ENCODE data around the gene COQ4. TPM values are rescaled to one million over a fixed set of nuclear protein-coding genes. Genes with fewer than 3 reads are reported as not detected.

Gene COQ4
- total RNA-seq, 1 experiment from 2014 or later, result 62.8 TPM

- H3K27me3 ChIP-seq (replicated peaks; ENCODE audit: insufficient read depth, low read depth, low read length, poor library complexity), result no peaks in the 10 kb centered on the region
- H3K27ac ChIP-seq (ENCODE audit: low read depth, low read length, poor library complexity, severe bottlenecking), result no peak overlapping the region
- DNase-seq (ENCODE audit: low spot score), result no peak
- peaks cover 5% of the 10 kb centered on the region for H3K4me1 ChIP-seq (ENCODE audit: insufficient read depth, low read length, poor library complexity, severe bottlenecking)
- H3K36me3 ChIP-seq (ENCODE audit: insufficient read depth, low read length, poor library complexity, severe bottlenecking), result peaks cover 33% of the 10 kb centered on the region
- no TSS peak for BruUV-seq (replicated peaks)
- POLR2A ChIA-PET (ENCODE audit: low non-redundant PET), result no interaction called here
- no peak for TF ChIP-seq EZH2 (IDR thresholded peaks at IDR 0.05; ENCODE audit: borderline replicate concordance, low read depth, low read length, poor library complexity, severe bottlenecking)
- no peak for TF ChIP-seq CTCF (conservative IDR thresholded peaks at IDR 0.05; ENCODE audit: low read depth, low read length)
- no peaks in the 10 kb centered on the region for H3K9me3 ChIP-seq (ENCODE audit: low read depth, low read length, poor library complexity, severe bottlenecking)
- no peak overlapping the region for H3K4me3 ChIP-seq (ENCODE audit: low read depth, low read length, poor library complexity, severe bottlenecking)
- intact Hi-C loops (cut with micrococcal nuclease; ENCODE audit: unreplicated experiment), result no loop called here
- CTCF ChIA-PET, result interaction anchor here (0.7 kb wide), 1 partner anchor 12 kb away, joined by 3 read pairs; no protein-coding TSS in a partner anchor
Observed at GRCh38 chr9:128343855-128344254, 21.2 kb downstream of the COQ4 start.

DNA sequence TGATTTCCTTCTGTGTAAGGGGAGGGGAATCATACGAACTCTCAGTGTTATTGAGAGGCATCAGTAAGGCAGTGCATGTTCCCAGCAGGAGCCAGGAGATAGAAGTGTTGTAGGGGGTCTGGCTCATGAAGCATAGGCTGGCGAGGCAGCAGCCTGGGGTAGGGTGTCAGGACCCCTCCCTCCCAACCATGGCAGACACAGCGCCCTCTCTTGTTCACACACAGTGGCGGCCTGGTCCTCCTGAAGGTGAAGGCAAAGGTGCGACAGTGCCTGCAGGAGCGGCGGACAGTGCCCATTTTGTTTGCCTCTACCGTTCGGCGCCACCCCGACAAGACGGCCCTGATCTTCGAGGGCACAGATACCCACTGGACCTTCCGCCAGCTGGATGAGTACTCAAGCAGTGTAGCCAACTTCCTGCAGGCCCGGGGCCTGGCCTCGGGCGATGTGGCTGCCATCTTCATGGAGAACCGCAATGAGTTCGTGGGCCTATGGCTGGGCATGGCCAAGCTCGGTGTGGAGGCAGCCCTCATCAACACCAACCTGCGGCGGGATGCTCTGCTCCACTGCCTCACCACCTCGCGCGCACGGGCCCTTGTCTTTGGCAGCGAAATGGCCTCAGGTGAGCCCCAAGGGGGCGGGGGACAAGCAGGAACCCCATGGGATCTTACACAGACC lies 22.4 kb downstream of the COQ4 start:
- intact Hi-C loops (cut with micrococcal nuclease; ENCODE audit: unreplicated experiment), result no loop called here
- TF ChIP-seq CTCF (conservative IDR thresholded peaks at IDR 0.05; ENCODE audit: low read depth, low read length) (no peak), EZH2 (IDR thresholded peaks at IDR 0.05; ENCODE audit: borderline replicate concordance, low read depth, low read length, poor library complexity, severe bottlenecking) (no peak)
- Histone ChIP-seq H3K9me3 (ENCODE audit: low read depth, low read length, poor library complexity, severe bottlenecking) (no peaks in the 10 kb centered on the region), H3K27ac (ENCODE audit: low read depth, low read length, poor library complexity, severe bottlenecking) (no peak overlapping the region), H3K4me3 (ENCODE audit: low read depth, low read length, poor library complexity, severe bottlenecking) (no peak overlapping the region), H3K27me3 (replicated peaks; ENCODE audit: insufficient read depth, low read depth, low read length, poor library complexity) (no peaks in the 10 kb centered on the region), H3K36me3 (ENCODE audit: insufficient read depth, low read length, poor library complexity, severe bottlenecking) (peaks cover 42% of the 10 kb centered on the region), H3K4me1 (ENCODE audit: insufficient read depth, low read length, poor library complexity, severe bottlenecking) (peaks cover 5% of the 10 kb centered on the region)
- no TSS peak for BruUV-seq (replicated peaks)
- POLR2A ChIA-PET (ENCODE audit: low non-redundant PET), result no interaction called here
- no peak for DNase-seq (ENCODE audit: low spot score)
- CTCF ChIA-PET, result no interaction called here

- POLR2A ChIA-PET (ENCODE audit: low non-redundant PET), result no interaction called here
- Histone ChIP-seq H3K27ac (ENCODE audit: low read depth, low read length, poor library complexity, severe bottlenecking) (no peak overlapping the region), H3K4me1 (ENCODE audit: insufficient read depth, low read length, poor library complexity, severe bottlenecking) (no peaks in the 10 kb centered on the region), H3K36me3 (ENCODE audit: insufficient read depth, low read length, poor library complexity, severe bottlenecking) (peaks cover 40% of the 10 kb centered on the region), H3K9me3 (ENCODE audit: low read depth, low read length, poor library complexity, severe bottlenecking) (no peaks in the 10 kb centered on the region), H3K27me3 (replicated peaks; ENCODE audit: insufficient read depth, low read depth, low read length, poor library complexity) (no peaks in the 10 kb centered on the region), H3K4me3 (ENCODE audit: low read depth, low read length, poor library complexity, severe bottlenecking) (no peak overlapping the region)
- DNase-seq (ENCODE audit: low spot score), result no peak
- intact Hi-C loops (cut with micrococcal nuclease; ENCODE audit: unreplicated experiment), result no loop called here
- CTCF ChIA-PET, result no interaction called here
- TF ChIP-seq EZH2 (IDR thresholded peaks at IDR 0.05; ENCODE audit: borderline replicate concordance, low read depth, low read length, poor library complexity, severe bottlenecking), result no peak
- TF ChIP-seq CTCF (conservative IDR thresholded peaks at IDR 0.05; ENCODE audit: low read depth, low read length), result no peak
- BruUV-seq (replicated peaks), result no TSS peak
Observed at GRCh38 chr9:128349125-128349524, 26.5 kb downstream of the COQ4 start.
